Peyer's patch (tissue), 4 donors: ENCODE results near the gene TRMT61B. TPM values are rescaled to one million over a fixed set of nuclear protein-coding genes. Genes with fewer than 3 reads are reported as not detected.

Source experiments
- DNase-seq, 3 donors: peaks; one replicate each; pipeline ENCODE4 v3.0.0-alpha.2; 2017 to 2019
- H3K27ac ChIP-seq, 4 donors: fragments of 200-600 bp; sonication (generic); one replicate each; pipeline ENCODE4 v1.5.1; 2016 to 2019
- H3K27me3 ChIP-seq, 2 donors: fragments of 200-600 bp; sonication (generic); one replicate each; pipeline ENCODE4 v1.5.1; 2019
- H3K36me3 ChIP-seq, 3 donors: fragments of 200-600 bp; sonication (generic); one replicate each; pipeline ENCODE4 v1.5.1; 2016 to 2019
- H3K4me1 ChIP-seq, 4 donors: fragments of 200-600 bp; sonication (generic); one replicate each; pipeline ENCODE4 v1.5.1; 2016 to 2019
- H3K4me3 ChIP-seq, 4 donors: fragments of 200-600 bp; sonication (generic); 1 replicate in 3 of 4; 2 replicates in 1 of 4; pipeline ENCODE4 v1.5.1; 2016 to 2019; ENCODE audit warnings: mild to moderate bottlenecking in 1 of 4
- H3K9me3 ChIP-seq, 4 donors: fragments of 200-600 bp; sonication (generic); one replicate each; pipeline ENCODE4 v1.5.1; 2016 to 2019; ENCODE audit warnings: mild to moderate bottlenecking in 1 of 4
- POLR2A ChIP-seq, 2 donors: fragments of 450-650 bp; IDR thresholded peaks; one replicate each; pipeline ENCODE4 v1.5.1; 2017; ENCODE audit warnings: antibody characterized with exemption in 2 of 2, mild to moderate bottlenecking in 2 of 2, moderate library complexity in 2 of 2
- total RNA-seq, 4 donors: library from RNA; depleted of rRNA; stranded (reverse); fragments of >200 nt; gene quantifications; one replicate each; pipeline ENCODE4 v1.1.0, GENCODE V29; 2016
- TF ChIP-seq, protein P1 (sequence below), 6 experiments: fragments of 450-650 bp in 4 of 6; fragments of 200-600 bp in 2 of 6; sonication (generic) in 1 of 6; IDR thresholded peaks; one replicate each; pipeline ENCODE4 v1.5.1; 2017 to 2019; ENCODE audit warnings: antibody characterized with exemption in 6 of 6, mild to moderate bottlenecking in 3 of 6, moderate library complexity in 1 of 6

TRMT61B gene
- total RNA-seq, 4 donors from 2014 or later: 12.6 to 19.0 (median 16.6) TPM

DNA sequence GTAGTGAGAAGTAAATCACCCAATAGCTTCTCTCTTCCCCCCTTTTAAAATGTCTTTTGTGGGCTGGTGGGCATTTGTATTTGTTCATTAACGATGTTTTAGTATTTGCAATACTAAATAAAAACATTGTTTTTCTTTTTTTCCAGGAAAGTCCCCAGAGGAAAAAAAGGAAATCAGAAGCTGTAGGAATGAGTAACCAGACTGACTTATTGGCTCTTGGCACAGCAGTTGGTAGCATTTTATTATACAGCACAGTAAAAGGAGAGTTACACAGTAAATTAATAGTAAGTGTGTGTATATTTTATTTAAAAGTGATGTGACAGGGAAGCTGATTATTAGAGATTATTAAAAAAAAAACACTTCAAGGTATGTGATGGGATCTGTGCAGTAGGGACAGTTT is 31.7 kb upstream of the TRMT61B start:
- Histone ChIP-seq H3K27ac (no peak overlapping the region), H3K4me1 (peaks cover 0 to 15% (median 0%) of the 10 kb centered on the region in 4 donors), H3K9me3 (no peaks in the 10 kb centered on the region), H3K4me3 (no peak overlapping the region), H3K27me3 (no peaks in the 10 kb centered on the region), H3K36me3 (peaks cover 0 to 31% (median 0%) of the 10 kb centered on the region in 3 donors)
- no peak for TF ChIP-seq POLR2A (IDR thresholded peaks at IDR 0.05)
- TF ChIP-seq, protein P1, sequence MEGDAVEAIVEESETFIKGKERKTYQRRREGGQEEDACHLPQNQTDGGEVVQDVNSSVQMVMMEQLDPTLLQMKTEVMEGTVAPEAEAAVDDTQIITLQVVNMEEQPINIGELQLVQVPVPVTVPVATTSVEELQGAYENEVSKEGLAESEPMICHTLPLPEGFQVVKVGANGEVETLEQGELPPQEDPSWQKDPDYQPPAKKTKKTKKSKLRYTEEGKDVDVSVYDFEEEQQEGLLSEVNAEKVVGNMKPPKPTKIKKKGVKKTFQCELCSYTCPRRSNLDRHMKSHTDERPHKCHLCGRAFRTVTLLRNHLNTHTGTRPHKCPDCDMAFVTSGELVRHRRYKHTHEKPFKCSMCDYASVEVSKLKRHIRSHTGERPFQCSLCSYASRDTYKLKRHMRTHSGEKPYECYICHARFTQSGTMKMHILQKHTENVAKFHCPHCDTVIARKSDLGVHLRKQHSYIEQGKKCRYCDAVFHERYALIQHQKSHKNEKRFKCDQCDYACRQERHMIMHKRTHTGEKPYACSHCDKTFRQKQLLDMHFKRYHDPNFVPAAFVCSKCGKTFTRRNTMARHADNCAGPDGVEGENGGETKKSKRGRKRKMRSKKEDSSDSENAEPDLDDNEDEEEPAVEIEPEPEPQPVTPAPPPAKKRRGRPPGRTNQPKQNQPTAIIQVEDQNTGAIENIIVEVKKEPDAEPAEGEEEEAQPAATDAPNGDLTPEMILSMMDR (IDR thresholded peaks at IDR 0.05): no peak
- no peak for DNase-seq

DNA sequence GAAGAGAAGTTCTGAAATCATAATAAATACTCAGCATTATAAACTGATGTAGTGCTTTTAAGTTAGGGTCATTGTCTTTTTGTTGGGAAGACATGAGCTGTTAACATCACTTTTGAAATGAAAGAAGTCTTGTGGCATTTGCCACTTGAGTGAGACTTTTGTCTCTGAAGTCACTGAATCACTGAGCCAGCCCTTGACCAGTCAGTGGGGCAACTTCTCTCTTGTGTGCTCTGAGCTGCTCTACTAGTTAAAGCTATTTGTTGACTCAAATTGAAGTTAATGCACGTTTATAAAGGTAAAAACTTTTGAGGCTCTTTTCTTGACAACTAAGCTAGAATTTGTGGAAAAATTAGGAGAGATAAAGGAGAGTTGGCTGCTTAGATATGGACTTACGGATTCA is 31.1 kb upstream of the TRMT61B start:
- H3K27ac ChIP-seq: no peak overlapping the region
- peaks cover 0 to 24% (median 0%) of the 10 kb centered on the region in 3 donors for H3K36me3 ChIP-seq
- TF ChIP-seq POLR2A (IDR thresholded peaks at IDR 0.05): no peak
- TF ChIP-seq, protein P1 (IDR thresholded peaks at IDR 0.05): no peak
- no peaks in the 10 kb centered on the region for H3K9me3 ChIP-seq
- H3K4me1 ChIP-seq: peaks cover 0 to 21% (median 1%) of the 10 kb centered on the region in 4 donors
- no peaks in the 10 kb centered on the region for H3K27me3 ChIP-seq
- no peak for DNase-seq
- no peak overlapping the region for H3K4me3 ChIP-seq

DNA sequence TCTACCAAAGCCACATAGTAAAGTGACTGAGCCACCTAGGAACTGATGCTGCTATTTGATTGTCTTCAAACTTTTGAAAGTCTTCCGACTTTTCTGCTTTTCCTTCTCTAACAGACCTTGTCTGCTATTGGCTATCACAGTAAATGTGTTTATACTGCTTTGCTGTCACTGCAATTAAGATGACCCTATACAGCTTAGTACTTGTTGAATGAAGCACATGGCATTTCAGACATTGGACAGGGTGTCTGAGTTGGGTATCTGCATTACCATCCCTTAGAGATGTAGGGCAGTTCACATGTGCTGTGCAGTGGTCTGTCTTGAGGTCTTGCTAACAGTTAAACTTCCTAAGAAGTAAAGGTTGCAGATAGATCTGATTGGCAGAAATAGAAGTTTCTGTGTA is 27.9 kb upstream of the TRMT61B start:
- peaks cover 0 to 28% (median 8%) of the 10 kb centered on the region in 4 donors for H3K4me1 ChIP-seq
- no peak for DNase-seq
- H3K27ac ChIP-seq: no peak overlapping the region
- peaks cover 0 to 10% (median 0%) of the 10 kb centered on the region in 3 donors for H3K36me3 ChIP-seq
- no peaks in the 10 kb centered on the region for H3K9me3 ChIP-seq
- no peaks in the 10 kb centered on the region for H3K27me3 ChIP-seq
- H3K4me3 ChIP-seq: no peak overlapping the region
- TF ChIP-seq POLR2A (IDR thresholded peaks at IDR 0.05): no peak
- TF ChIP-seq, protein P1 (IDR thresholded peaks at IDR 0.05): no peak

DNA sequence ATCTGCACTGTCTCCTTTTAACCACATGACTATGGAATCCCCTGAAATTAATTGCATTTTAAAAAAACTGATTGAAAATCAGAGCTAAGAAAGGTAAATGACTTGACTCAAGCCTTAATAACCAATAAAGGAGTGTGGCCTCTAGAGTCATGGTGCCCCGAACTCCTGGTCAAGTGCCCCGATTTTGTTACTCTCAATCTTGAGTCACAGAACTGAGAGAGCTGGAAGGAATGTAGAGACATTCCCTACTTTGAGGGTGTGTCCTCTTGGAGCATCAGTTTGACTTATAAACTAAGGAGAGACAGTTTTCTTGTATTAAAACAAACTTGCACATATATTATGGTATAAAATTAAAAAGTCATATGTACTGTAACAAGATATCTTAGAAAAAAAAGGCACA is 26.8 kb upstream of the TRMT61B start:
- H3K9me3 ChIP-seq: no peaks in the 10 kb centered on the region
- H3K4me1 ChIP-seq: peaks cover 0 to 28% (median 8%) of the 10 kb centered on the region in 4 donors
- TF ChIP-seq, protein P1 (IDR thresholded peaks at IDR 0.05): no peak
- TF ChIP-seq POLR2A (IDR thresholded peaks at IDR 0.05): no peak
- H3K27me3 ChIP-seq: no peaks in the 10 kb centered on the region
- H3K4me3 ChIP-seq: no peak overlapping the region
- H3K36me3 ChIP-seq: peaks cover 0 to under 1% (median 0%) of the 10 kb centered on the region in 3 donors
- no peak for DNase-seq
- H3K27ac ChIP-seq: no peak overlapping the region

DNA sequence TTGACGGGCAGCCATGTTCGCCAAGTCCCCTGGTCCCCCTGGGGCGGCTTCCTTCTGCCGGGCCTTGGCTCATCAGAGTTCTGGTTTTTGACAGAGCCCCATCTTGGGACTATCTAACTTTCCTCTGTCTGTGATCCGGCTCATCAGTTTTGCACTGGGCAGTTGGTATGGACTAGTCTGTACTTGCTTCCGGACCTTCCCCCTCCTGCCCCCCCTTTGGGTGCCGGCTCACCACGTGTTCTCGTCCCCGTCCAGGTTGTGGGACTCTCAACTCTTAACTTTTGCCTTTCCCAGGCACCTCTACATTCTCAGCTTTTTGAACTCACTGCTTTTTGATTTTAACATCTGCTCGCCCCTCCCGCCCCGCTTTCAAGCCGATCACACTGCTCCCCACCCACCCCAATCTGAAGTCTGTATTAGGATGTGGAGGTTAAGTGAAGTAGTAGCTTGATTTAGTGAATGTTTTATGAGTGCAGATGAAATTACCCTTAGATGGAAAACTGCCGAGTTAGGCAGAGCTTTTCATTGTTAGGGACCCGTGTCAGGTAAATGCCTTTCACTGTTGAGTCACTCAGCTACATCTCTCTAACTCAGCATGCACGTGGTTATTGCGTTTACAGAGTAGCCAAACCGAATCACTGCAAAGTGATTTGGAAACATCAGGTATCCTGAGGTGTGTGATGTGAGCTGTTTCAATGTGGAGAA is 25.2 kb upstream of the TRMT61B start:
- peaks cover 0 to 28% (median 8%) of the 10 kb centered on the region in 4 donors for H3K4me1 ChIP-seq
- H3K27ac ChIP-seq: peak overlapping the region; percentile 73 to 88 (median 86)
- TF ChIP-seq, protein P1 (IDR thresholded peaks at IDR 0.05): no peak
- TF ChIP-seq POLR2A (IDR thresholded peaks at IDR 0.05): no peak
- peak in 1 of 3 donors; percentile 56 for DNase-seq
- no peaks in the 10 kb centered on the region for H3K36me3 ChIP-seq
- no peaks in the 10 kb centered on the region for H3K27me3 ChIP-seq
- no peaks in the 10 kb centered on the region for H3K9me3 ChIP-seq
- peak overlapping the region; percentile 76 to 100 (median 96) for H3K4me3 ChIP-seq
